PC-3 (cell line): ENCODE measurements around the gene CHRNB2. TPM values are rescaled to one million over a fixed set of nuclear protein-coding genes. Genes with fewer than 3 reads are reported as not detected.

Experiments
- ATAC-seq: fragments of 200-7000 bp; cut with Tn5 transposase; 2 replicates; pipeline ENCODE4 v1.9.1; 2020; ENCODE audit warnings: mild to moderate bottlenecking, moderate library complexity
- BruUV-seq: library from RNA; stranded (reverse); fragments of 400-500 nt; replicated peaks from 2 replicates; lab custom pipeline; 2021; lab: Mats Ljungman, UMichigan
- CTCF ChIA-PET: fragments of 300-600 bp; sonication (Branson Sonifier 250); formaldehyde crosslinking; loops from one replicate; lab custom pipeline; 2022; ENCODE audit warnings: antibody characterized with exemption; lab: Charles Lee
- POLR2A ChIA-PET: fragments of 300-600 bp; sonication (Branson Sonifier 250); formaldehyde crosslinking; loops from one replicate; lab custom pipeline; 2022; ENCODE audit warnings: antibody characterized with exemption; ENCODE audit not compliant: unreplicated experiment; lab: Charles Lee
- DNase-seq: peaks from one replicate; pipeline ENCODE4 v3.0.0-alpha.2; 2015
- H2AFZ ChIP-seq: fragments of 300-600 bp; sonication (generic); 2 replicates; pipeline ENCODE4 v1.6.0; 2016; ENCODE audit warnings: antibody characterized with exemption, low read length
- H3F3A ChIP-seq: fragments of 300-600 bp; sonication (generic); one replicate; pipeline ENCODE4 v1.6.0; 2017; ENCODE audit warnings: antibody characterized with exemption, low read length, control low read depth, mild to moderate bottlenecking; ENCODE audit not compliant: unreplicated experiment
- H3K27ac ChIP-seq: fragments of 300-600 bp; sonication (generic); 2 replicates; pipeline ENCODE4 v1.5.1; 2016; ENCODE audit warnings: mild to moderate bottlenecking, low read length
- H3K27me3 ChIP-seq: fragments of 300-600 bp; sonication (generic); 2 replicates; pipeline ENCODE4 v1.6.1; 2016; ENCODE audit warnings: low read length, mixed read lengths
- H3K36me3 ChIP-seq: fragments of 300-600 bp; sonication (generic); 2 replicates; pipeline ENCODE4 v1.6.1; 2016; ENCODE audit warnings: low read depth, mixed run types, low read length, mixed read lengths
- H3K4me1 ChIP-seq: fragments of 300-600 bp; sonication (generic); 2 replicates; pipeline ENCODE4 v1.5.1; 2016; ENCODE audit warnings: low read length; ENCODE audit not compliant: insufficient read depth
- H3K4me2 ChIP-seq: fragments of 300-600 bp; sonication (generic); 2 replicates; pipeline ENCODE4 v1.6.0; 2016; ENCODE audit warnings: low read length
- H3K4me3 ChIP-seq: fragments of 300-600 bp; sonication (generic); 2 replicates; pipeline ENCODE4 v1.5.1; 2016; ENCODE audit warnings: mild to moderate bottlenecking, low read length, mixed read lengths
- H3K79me2 ChIP-seq: fragments of 300-600 bp; sonication (generic); 2 replicates; pipeline ENCODE4 v1.6.1; 2017; ENCODE audit warnings: low read length, mixed read lengths
- H3K9ac ChIP-seq: fragments of 300-600 bp; sonication (generic); 2 replicates; pipeline ENCODE4 v1.6.0; 2016; ENCODE audit warnings: mild to moderate bottlenecking, low read length
- H3K9me2 ChIP-seq: fragments of 300-600 bp; sonication (generic); replicated peaks from 2 replicates; pipeline ENCODE4 v1.6.1; 2016; ENCODE audit warnings: mixed run types, low read length, mixed read lengths
- H3K9me3 ChIP-seq: fragments of 300-600 bp; sonication (generic); 2 replicates; pipeline ENCODE4 v1.6.1; 2016; ENCODE audit warnings: low read length, mixed read lengths
- H4K20me1 ChIP-seq: fragments of 300-600 bp; sonication (generic); 2 replicates; pipeline ENCODE4 v1.6.1; 2016; ENCODE audit warnings: low read length, mixed read lengths
- CTCF ChIP-seq: fragments of 300-600 bp; sonication (generic); conservative IDR thresholded peaks from 2 replicates; pipeline ENCODE4 v1.5.1; 2017; ENCODE audit warnings: antibody characterized with exemption, low read depth, mild to moderate bottlenecking, low read length
- EZH2 ChIP-seq: fragments of 300-600 bp; sonication (generic); IDR thresholded peaks from one replicate; pipeline ENCODE4 v1.6.1; 2017; ENCODE audit warnings: antibody characterized with exemption, mild to moderate bottlenecking, low read length; ENCODE audit not compliant: unreplicated experiment
- EZH2phosphoT487 ChIP-seq: fragments of 300-600 bp; sonication (generic); IDR thresholded peaks from 2 replicates; pipeline ENCODE4 v1.6.1; 2018; ENCODE audit warnings: mild to moderate bottlenecking, antibody characterized with exemption, low read length, borderline replicate concordance
- intact Hi-C: fragments of 100-400 bp; cut with micrococcal nuclease; formaldehyde crosslinking; loops from 2 replicates; pipeline ENCODE4 v1.9.0; 2023
- total RNA-seq: library from RNA; depleted of rRNA; stranded (reverse); fragments of >200 nt; gene quantifications from 2 replicates; pipeline ENCODE4 v1.2.3, GENCODE V29; 2014; rRNA removed

The CHRNB2 gene
- total RNA-seq, 1 experiment from 2014 or later = not detected

DNA sequence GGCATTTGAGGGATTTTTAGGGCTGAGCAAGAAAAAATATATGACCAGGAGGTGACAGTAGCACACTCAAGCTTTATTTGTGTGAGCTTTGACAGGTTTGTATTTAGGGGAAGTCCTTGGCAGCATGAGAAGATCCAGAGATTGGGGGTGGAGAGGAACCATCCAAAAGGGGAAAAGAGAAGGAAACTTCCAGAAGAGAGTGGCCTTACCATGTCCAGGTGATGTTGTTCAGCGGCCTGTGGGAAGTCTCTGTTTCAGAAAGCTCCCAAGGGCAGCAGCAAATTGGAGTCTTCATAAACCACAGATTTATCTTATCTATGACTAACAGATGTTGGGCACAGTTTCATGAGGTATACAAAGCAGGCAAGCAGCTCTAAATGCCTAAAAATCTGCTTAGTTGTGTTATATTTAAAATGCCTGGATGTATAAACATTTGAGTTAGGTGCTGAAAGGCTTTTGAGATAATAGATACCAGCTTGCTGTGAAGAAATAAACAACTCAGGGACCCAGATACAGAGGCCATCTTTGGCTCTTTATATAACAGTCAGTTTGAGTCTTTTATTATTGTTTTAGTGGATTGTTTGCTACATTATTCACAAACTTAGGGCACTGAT, 61.6 kb downstream of the CHRNB2 start:
- ATAC-seq = no peak
- H3K4me2 ChIP-seq = no peak overlapping the region
- DNase-seq = no peak
- no peaks in the 10 kb centered on the region for H3F3A ChIP-seq
- H3K79me2 ChIP-seq = peaks cover 39% of the 10 kb centered on the region
- H3K4me3 ChIP-seq = no peak overlapping the region
- TF ChIP-seq CTCF (no peak), EZH2 (no peak), EZH2phosphoT487 (no peak)
- ChIA-PET POLR2A (no interaction called here), CTCF (no interaction called here)
- H3K27ac ChIP-seq = no peak overlapping the region
- peaks cover 3% of the 10 kb centered on the region; the same call in 1 of the 2 replicates for H3K36me3 ChIP-seq
- H4K20me1 ChIP-seq = peaks cover 14% of the 10 kb centered on the region; the same call in 1 of the 2 replicates
- no peak overlapping the region for H2AFZ ChIP-seq
- intact Hi-C loops = no loop called here
- BruUV-seq = no TSS peak
- no peak overlapping the region for H3K9ac ChIP-seq
- H3K9me3 ChIP-seq = no peaks in the 10 kb centered on the region
- peaks cover 11% of the 10 kb centered on the region for H3K4me1 ChIP-seq
- H3K27me3 ChIP-seq = peaks cover 22% of the 10 kb centered on the region
- no peaks in the 10 kb centered on the region for H3K9me2 ChIP-seq

Other genes starting within 250 kb of the CHRNB2 start
- not detected in 2 replicates for gene AQP10, start 246.7 kb upstream of the CHRNB2 start, total RNA-seq
- 25.7 and 36.3 TPM in 2 replicates for gene ATP8B2, start 242.3 kb upstream of the CHRNB2 start, total RNA-seq
- 16.1 and 43.3 TPM in 2 replicates for gene IL6R, start 162.4 kb upstream of the CHRNB2 start, total RNA-seq
- not detected in 2 replicates for gene TDRD10, start 65.6 kb upstream of the CHRNB2 start, total RNA-seq
- gene SHE, start 65.4 kb upstream of the CHRNB2 start, total RNA-seq = not detected in 2 replicates
- 40.0 and 66.6 TPM in 2 replicates for gene UBE2Q1, start 9.1 kb upstream of the CHRNB2 start, total RNA-seq
- 129 and 136 TPM in 2 replicates for gene ADAR, start 40.4 kb downstream of the CHRNB2 start, total RNA-seq